ENCODE results near the gene CACNB2. TPM values are rescaled to one million over a fixed set of nuclear protein-coding genes. Genes with fewer than 3 reads are reported as not detected.
"Not testable (repeated sequence)": the region's sequence is repeated elsewhere in the genome, so short reads cannot be mapped to it uniquely, and the experiment has no call there.

The CACNB2 gene
- total RNA-seq, 1 donor from 2014 or later = 3.5 TPM

DNA sequence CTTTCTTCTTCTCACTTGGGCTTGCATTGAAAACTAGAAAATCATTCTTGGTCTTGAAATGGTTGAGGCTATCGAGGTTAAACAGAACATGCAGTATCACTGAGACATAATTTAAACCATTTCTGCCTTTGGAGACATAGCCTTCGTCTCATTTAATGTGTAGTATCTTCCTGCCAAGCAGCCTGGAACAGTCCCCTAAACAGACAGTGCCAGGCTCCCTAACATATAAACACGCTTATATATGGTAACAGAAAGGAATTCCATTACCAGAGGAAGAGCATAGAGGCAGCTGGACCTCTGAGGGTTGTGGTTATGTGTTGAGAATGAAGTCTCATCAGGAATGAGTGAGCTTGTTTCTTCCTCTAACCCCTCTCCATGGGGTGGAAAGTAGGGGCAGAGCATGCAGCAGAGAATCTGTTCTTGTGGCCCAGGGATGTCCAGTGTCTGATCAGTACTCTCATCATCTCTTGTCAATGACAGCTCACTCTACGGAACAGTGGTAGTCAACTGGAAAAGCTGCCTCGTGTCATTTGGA, 11.2 kb downstream of the CACNB2 start:
- Histone ChIP-seq H4K20me1 (ENCODE audit: low read depth) (no peaks in the 10 kb centered on the region), H3K79me2 (ENCODE audit: low read depth) (no peaks in the 10 kb centered on the region), H3K9ac (no peak overlapping the region), H3F3A (ENCODE audit: low read depth) (no peaks in the 10 kb centered on the region), H3K4me1 (no peaks in the 10 kb centered on the region), H3K4me2 (no peak overlapping the region), H3K4me3 (no peak overlapping the region), H3K27ac (no peak overlapping the region), H3K27me3 (no peaks in the 10 kb centered on the region), H3K36me3 (no peaks in the 10 kb centered on the region), H2AFZ (replicated peaks) (no peak overlapping the region), H3K9me3 (ENCODE audit: low read depth) (no peaks in the 10 kb centered on the region)
- no peaks in the 10 kb centered on the region for H3K36me3 Mint-ChIP-seq
- no peaks in the 10 kb centered on the region for H3K4me1 Mint-ChIP-seq
- no peaks in the 10 kb centered on the region for H3K9me3 Mint-ChIP-seq
- H3K4me3 Mint-ChIP-seq = no peak overlapping the region
- TF ChIP-seq, protein P1, sequence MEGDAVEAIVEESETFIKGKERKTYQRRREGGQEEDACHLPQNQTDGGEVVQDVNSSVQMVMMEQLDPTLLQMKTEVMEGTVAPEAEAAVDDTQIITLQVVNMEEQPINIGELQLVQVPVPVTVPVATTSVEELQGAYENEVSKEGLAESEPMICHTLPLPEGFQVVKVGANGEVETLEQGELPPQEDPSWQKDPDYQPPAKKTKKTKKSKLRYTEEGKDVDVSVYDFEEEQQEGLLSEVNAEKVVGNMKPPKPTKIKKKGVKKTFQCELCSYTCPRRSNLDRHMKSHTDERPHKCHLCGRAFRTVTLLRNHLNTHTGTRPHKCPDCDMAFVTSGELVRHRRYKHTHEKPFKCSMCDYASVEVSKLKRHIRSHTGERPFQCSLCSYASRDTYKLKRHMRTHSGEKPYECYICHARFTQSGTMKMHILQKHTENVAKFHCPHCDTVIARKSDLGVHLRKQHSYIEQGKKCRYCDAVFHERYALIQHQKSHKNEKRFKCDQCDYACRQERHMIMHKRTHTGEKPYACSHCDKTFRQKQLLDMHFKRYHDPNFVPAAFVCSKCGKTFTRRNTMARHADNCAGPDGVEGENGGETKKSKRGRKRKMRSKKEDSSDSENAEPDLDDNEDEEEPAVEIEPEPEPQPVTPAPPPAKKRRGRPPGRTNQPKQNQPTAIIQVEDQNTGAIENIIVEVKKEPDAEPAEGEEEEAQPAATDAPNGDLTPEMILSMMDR (IDR thresholded peaks at IDR 0.05) = no peak
- TF ChIP-seq EZH2 (IDR thresholded peaks at IDR 0.05) = no peak
- no peak for TF ChIP-seq EZH2phosphoT487 (IDR thresholded peaks at IDR 0.05)
- H3K27ac Mint-ChIP-seq = no peak overlapping the region
- H3K27me3 Mint-ChIP-seq (ENCODE audit: insufficient read depth, low read depth) = no peaks in the 10 kb centered on the region
- no peak for DNase-seq (ENCODE audit: low spot score)

DNA sequence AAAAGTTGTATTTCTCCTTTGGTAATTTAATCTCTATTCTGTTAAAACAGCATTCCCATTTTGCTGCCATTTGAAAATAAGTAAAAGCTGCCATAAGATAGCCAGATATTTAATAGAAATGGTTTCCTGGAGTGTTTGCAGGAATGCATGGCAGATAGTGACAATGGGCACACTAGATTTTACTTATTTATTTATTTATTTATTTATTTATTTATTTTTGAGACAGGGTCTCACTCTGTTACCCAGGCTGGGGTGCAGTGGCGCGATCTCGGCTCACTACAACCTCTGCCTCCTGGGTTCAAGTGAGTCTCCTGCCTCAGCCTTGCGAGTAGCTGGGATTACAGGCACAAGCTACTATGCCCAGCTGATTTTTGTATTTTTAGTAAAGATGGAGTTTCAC, 13.2 kb downstream of the CACNB2 start:
- H3K36me3 Mint-ChIP-seq; H4K20me1 ChIP-seq (ENCODE audit: low read depth); H3K4me1 ChIP-seq; H3K27ac ChIP-seq; H3K27me3 ChIP-seq; H3K4me1 Mint-ChIP-seq; DNase-seq (ENCODE audit: low spot score); H3K4me3 Mint-ChIP-seq; H3K79me2 ChIP-seq (ENCODE audit: low read depth); H3K9me3 Mint-ChIP-seq; H3K9ac ChIP-seq; H2AFZ ChIP-seq (replicated peaks); H3K27ac Mint-ChIP-seq; H3K9me3 ChIP-seq (ENCODE audit: low read depth); H3K27me3 Mint-ChIP-seq (ENCODE audit: insufficient read depth, low read depth); H3K36me3 ChIP-seq; H3K4me2 ChIP-seq; H3K4me3 ChIP-seq; H3F3A ChIP-seq (ENCODE audit: low read depth): not testable (repeated sequence)

DNA sequence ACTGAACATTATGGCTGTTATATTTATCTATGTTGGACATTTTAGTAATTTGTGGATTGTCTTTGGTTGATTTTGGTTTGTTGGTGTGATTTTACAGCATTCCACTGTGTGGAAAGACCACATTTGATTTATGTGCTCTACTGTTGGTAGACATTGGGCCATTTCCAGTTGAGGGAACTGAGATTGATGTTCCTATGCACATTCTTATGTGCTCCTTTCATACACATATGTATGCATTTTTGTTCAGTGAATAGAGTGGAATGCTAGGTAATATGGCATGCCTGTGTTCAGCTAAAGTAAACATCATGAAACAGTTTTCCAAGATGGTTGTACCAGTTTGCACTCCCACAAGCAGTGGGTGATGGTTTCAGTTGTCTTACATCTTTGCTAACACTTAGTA, 15.1 kb downstream of the CACNB2 start:
- H3K4me1 Mint-ChIP-seq = no peaks in the 10 kb centered on the region
- no peaks in the 10 kb centered on the region for H3K36me3 ChIP-seq
- H3K9me3 ChIP-seq (ENCODE audit: low read depth) = no peaks in the 10 kb centered on the region
- no peaks in the 10 kb centered on the region for H3K4me1 ChIP-seq
- no peak overlapping the region for H3K4me2 ChIP-seq
- no peak overlapping the region for H2AFZ ChIP-seq (replicated peaks)
- H3K4me3 ChIP-seq = no peak overlapping the region
- no peak overlapping the region for H3K27ac ChIP-seq
- H3K9ac ChIP-seq = no peak overlapping the region
- no peaks in the 10 kb centered on the region for H3K79me2 ChIP-seq (ENCODE audit: low read depth)
- no peak overlapping the region for H3K27ac Mint-ChIP-seq
- H3K27me3 ChIP-seq = no peaks in the 10 kb centered on the region
- no peak for TF ChIP-seq EZH2 (IDR thresholded peaks at IDR 0.05)
- no peak for TF ChIP-seq EZH2phosphoT487 (IDR thresholded peaks at IDR 0.05)
- TF ChIP-seq, protein P1 (IDR thresholded peaks at IDR 0.05) = no peak
- no peak for DNase-seq (ENCODE audit: low spot score)
- no peaks in the 10 kb centered on the region for H3K36me3 Mint-ChIP-seq
- no peaks in the 10 kb centered on the region for H3K9me3 Mint-ChIP-seq
- H3K27me3 Mint-ChIP-seq (ENCODE audit: insufficient read depth, low read depth) = no peaks in the 10 kb centered on the region
- H3F3A ChIP-seq (ENCODE audit: low read depth) = no peaks in the 10 kb centered on the region
- H3K4me3 Mint-ChIP-seq = no peak overlapping the region
- no peaks in the 10 kb centered on the region for H4K20me1 ChIP-seq (ENCODE audit: low read depth)

DNA sequence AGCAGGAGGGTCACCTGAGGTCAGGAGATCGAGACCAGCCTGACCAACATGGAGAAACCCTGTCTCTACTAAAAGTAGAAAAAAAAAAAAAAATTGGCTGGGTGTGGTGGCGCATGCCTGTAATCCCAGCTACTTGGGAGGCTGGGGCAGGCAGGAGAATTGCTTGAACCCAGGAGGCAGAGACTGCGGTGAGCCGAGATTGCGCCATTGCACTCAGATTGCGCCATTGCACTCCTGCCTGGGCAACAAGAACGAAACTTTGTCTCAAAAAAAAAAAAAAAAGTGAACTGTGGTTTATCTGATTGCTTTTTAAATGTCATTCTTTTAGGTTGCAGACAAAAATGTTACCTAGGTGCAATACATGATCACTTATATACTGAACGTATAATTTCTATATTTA, 16.6 kb downstream of the CACNB2 start:
- H3K4me1 ChIP-seq; H3K4me1 Mint-ChIP-seq; H3K27ac Mint-ChIP-seq; H3K79me2 ChIP-seq (ENCODE audit: low read depth); H3K36me3 ChIP-seq; H3K9me3 Mint-ChIP-seq; H3F3A ChIP-seq (ENCODE audit: low read depth); H4K20me1 ChIP-seq (ENCODE audit: low read depth); H3K9me3 ChIP-seq (ENCODE audit: low read depth); H3K36me3 Mint-ChIP-seq; H3K4me3 ChIP-seq; H3K9ac ChIP-seq; H3K4me2 ChIP-seq; DNase-seq (ENCODE audit: low spot score); H3K27me3 ChIP-seq; H3K4me3 Mint-ChIP-seq; H3K27ac ChIP-seq; H3K27me3 Mint-ChIP-seq (ENCODE audit: insufficient read depth, low read depth); H2AFZ ChIP-seq (replicated peaks): not testable (repeated sequence)

All from neural progenitor cell (in vitro differentiated cells).